SW 1271 (cell line): Measurements from ENCODE around the gene PANK4.

Experiments
- DNase-seq, 2 experiments: peaks; one replicate each; lab custom pipeline; 2025; lab: John Stamatoyannopoulos, UW

The PANK4 gene

DNA sequence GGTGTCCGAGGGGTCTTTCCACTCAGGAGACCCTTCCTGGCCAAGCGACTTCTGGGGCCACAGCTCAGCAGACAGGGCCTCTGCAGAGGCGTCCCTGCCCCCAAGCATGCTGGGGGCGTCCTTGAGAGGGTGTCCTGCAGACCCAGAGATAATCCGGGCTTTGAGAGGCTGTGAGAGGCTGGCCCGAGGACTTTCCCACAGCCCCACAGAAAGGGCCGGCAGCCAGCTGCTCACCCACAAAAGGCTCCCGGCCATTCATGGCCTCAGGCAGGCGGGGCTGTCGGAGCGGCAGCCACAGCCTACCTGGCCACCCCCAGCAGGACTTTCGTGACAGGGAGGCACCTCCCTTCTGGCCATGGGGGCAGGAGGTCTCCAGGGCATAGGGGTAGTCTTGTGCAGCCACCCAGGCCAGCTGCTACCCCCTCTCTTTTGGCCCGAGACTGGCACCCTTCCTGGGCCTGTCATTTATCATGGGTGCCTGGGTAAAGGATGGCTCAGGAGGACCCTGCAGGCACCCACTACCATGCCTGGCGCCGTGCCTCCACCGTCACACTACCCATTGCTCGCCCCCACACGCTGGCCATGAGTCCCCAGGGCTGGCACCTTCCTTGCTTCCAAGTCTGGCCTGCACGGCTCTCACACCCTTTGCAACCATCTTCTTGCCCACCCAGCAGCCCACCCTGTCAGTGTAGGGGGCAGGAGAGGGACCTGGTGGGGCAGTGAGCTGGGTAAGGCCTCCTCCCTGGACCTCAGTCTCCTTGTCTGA lies 18.7 kb upstream of the PANK4 start:
- no peak for DNase-seq

DNA sequence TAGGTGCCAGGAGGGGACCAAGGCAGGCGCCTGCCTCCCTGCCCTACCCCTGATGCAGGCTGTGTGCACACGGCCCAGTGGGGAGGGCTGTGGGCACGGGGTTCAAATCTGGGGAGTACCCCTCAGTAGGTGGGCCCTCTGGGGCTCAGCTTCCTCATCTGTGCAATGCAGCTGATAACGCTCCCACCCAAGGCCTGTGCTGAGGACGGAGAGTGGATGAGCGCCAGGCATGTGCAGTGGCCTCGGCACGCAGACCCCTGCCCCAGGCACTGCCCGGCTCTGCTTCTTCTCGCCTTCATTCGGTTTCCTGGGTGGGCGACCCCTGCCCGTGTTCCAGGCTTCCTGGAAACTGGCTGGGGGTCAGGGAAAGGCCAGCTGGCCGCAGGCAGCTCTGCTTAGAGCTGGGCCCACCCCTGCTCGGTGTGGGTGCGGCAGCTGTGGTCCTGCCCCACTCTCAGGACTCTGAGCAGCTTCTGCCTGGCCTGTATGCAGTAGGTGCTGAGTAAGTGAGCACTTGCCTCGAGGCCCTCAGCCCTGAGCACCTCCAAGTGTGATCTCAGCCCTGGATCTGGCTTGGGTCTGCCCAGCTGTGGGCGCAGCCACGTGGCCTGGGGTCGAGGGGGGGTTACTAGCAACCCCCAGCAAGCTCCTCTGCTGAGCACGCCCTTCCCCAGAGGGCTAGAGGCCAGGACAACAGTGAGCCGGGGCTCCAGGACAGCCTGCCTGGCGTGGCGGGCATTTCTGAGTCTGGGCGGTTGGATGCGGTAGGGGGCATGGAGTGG lies 17.9 kb upstream of the PANK4 start:
- no peak for DNase-seq

GRCh38 chr1:2543543-2544092 lies 17.2 kb upstream of the PANK4 start:
- DNase-seq, result no peak

GRCh38 chr1:2542246-2542915 lies 16.0 kb upstream of the PANK4 start:
- no peak for DNase-seq

GRCh38 chr1:2541619-2542245 lies 15.3 kb upstream of the PANK4 start:
- DNase-seq, result no peak

DNA sequence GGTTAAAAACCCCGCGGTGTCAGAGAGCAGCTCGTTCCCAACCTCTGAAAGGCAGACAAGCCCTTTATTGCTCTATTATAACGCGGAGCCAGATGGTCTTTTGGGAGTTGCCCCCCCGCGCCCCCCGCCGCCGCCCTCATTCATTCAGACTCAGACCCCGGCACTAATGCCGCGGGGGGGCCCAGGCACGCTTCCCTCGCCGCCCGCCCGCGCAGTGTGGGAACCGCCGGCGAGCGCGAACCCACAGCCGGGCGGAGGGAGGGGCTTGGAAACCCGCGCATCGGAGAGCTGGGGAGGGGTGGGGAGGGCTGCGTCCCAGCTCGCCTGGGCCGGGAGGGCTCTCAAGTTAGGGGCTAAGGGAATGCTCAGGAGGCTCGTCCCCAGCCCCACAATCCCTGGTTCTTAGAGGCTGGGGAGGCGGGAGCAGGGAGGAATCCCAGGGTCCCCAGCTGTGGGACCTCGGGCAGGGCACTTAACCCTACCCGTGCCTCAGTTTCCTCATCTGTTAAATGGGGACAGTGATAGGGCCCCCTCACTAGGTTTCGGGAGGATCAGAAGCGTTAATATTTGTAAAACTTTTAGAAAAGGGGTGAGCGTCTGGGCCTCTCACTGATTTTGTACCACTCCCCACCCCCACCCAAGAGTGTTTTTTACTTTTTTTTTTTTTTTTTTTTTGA lies 14.6 kb upstream of the PANK4 start:
- DNase-seq, result no peak

DNA sequence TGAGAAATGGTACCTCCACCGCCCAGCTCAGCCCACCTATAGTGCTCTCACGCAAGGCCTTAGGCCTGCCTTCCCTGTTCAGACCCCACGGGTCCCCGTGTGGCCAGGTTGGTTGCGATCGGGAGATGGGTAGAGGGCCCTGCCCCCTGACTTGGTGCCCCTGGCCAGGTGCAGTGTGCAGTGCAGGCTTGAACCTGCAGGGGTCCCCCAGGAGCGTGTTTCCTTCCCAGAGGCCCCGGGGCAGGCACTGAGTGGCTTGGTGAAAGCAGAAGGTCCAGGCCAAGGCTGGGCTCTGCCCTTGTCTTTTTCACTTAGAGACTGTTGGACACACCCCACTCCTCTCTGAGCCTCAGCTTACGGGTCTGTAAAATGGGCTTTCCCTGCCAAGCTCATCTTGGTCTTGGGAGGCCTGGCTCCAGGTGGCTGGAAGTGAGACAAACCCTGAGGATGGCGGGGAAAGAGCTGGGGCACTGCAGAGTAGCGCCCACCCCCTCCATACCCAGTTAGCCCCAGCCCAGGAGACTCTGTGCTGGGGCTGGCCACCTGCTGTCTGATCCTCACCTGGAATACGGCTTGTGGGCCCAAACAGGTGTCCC lies 13.0 kb upstream of the PANK4 start:
- no peak for DNase-seq

DNA sequence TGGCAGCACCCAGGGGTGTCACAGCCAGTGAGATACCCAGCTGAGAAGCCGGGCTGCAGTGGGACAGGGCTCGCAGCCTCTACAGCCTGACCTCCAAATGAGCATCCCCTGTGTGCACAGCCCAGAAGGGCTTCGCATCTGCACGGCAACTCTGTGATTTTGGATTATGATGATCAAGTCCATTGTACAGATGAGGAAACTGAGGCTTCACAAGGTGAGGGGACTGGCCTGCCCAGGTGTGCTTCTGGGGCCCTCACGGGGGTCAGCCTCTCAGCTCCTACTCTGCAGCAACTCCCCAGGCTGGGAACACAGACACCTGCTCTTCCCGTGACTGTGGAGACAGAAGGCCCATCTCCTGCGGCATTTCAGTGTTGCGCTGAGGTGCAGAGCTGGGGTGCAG lies 12.5 kb upstream of the PANK4 start:
- DNase-seq, result no peak

DNA sequence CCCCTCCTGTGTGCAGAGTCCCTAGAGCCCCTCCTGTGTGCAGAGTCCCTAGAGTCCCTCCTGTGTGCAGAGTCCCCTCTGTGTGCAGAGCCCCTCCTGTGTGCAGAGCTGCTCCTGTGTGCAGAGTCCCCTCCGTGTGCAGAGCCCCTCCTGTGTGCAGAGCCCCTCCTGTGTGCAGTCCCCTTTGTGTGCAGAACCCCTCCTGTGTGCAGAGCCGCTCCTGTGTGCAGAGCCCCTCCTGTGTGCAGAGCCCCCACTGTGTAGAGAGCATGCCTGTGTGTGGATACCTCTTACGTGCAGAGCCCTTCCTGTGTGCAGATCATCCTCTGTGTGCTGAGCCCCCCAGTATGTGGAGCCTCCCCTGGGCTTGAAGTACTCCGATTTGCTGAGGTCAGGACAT lies 12.0 kb upstream of the PANK4 start:
- DNase-seq, result no peak

- DNase-seq, result no peak
These were observed 11.4 kb upstream of the PANK4 start for GRCh38 chr1:2537784-2538115.

DNA sequence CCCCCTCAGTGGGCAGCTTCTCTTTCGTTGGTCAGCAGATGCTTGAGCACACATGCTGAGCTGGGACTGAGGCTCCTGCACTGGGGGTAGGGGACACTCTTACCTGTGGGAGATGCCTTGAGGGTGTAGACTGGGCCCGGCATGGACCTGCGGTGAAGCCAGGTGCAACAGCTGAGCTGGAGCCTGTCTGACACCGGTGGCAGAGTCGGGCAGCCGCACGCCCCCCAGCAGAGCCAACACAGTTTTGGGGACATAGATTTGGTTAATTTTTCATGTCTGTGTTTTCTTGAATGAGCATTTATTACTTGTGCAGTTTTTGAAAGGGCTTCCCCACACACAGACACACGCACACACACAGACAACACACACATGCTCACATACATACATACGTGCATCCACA lies 9.6 kb upstream of the PANK4 start:
- no peak for DNase-seq

- DNase-seq, result no peak
These were observed 9.1 kb upstream of the PANK4 start for GRCh38 chr1:2535455-2535854.

GRCh38 chr1:2534687-2535441 lies 8.5 kb upstream of the PANK4 start:
- DNase-seq, result peak in 1 of 2 experiments; percentile 25

DNA sequence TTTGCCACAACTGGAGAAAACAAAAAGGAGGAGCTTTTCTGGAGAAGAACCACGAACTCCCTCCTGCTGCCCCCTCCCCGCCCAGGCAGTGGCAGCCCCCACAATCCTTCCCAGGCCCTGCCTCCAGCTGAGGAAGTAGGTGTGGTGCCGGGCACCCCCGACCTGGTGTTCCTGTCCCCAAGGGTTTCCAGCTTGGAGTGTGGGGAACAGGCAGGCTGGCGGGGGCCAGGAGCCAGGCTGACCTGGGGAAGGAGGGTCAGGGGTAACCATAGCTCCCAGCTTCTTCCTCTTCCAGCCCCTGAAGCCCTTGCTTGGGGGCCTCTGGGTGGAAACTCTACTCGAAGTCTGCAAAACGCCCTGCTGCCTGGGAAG lies 7.9 kb upstream of the PANK4 start:
- no peak for DNase-seq

DNA sequence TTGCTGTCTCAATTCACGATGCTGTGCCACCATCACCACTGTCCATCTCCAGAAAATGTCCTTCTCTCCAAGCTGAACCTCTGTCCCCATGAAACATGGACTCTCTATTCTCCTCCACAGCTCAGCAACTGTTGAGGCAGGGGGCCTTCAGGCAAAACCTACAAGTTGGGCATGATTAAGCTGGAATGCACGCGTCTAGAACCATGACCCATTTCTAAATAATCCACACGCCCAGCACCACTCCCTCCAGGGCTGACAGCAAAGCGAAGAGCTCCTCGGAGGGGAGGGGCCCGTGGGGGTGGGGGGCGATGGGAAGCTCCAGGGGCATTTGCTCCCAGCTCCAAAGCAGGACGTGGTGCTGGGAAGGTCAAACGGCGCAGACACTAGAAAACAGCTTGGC lies 7.0 kb upstream of the PANK4 start:
- no peak for DNase-seq

GRCh38 chr1:2532485-2533160 lies 6.2 kb upstream of the PANK4 start:
- no peak for DNase-seq

- DNase-seq, result no peak
These were observed 4.3 kb upstream of the PANK4 start for GRCh38 chr1:2530513-2531361.

DNA sequence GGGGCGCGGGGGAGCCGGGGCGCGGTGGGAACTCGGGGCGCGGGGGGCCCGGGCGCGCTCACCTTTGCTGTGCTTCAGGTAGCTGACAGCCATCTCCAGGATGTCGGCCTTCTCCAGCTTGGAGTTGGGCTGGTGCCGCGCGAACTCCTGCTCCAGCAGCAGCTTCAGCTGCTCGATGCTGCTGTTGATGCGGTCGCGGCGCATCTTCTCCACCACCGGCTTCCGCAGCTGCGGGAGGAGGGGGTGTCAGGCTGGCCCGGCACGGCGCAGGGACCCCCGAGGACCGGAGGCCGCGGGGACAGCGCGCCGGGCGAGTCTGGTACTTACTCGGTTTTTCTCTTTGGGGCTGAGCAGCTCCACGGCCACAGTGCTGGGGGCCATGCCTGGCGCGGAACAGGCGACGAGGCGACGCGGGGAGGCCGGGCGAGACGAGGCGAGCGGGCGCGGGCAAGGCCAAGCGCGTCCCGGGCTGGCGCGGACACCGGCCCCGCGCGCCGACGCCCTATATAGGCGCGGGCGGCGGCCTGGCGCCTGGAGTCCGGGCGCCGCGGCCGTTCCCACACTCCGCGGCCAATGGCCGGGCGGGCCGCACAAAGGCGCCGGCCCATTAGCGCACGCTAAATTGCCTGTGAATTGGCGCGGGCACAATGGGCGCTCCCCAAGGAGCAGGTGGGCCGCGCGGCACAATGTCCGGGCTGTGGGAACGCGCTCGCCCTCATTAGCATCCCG lies 3.6 kb upstream of the PANK4 start, which contains the start of gene HES5:
Gene HES5, minus strand, starts transcription at position 480 of the 729 bp plus-strand sequence. Its CDS starts 99 bp downstream, at position 381.
- DNase-seq, result no peak
